Measurements from ENCODE around the gene CSH2.

DNA sequence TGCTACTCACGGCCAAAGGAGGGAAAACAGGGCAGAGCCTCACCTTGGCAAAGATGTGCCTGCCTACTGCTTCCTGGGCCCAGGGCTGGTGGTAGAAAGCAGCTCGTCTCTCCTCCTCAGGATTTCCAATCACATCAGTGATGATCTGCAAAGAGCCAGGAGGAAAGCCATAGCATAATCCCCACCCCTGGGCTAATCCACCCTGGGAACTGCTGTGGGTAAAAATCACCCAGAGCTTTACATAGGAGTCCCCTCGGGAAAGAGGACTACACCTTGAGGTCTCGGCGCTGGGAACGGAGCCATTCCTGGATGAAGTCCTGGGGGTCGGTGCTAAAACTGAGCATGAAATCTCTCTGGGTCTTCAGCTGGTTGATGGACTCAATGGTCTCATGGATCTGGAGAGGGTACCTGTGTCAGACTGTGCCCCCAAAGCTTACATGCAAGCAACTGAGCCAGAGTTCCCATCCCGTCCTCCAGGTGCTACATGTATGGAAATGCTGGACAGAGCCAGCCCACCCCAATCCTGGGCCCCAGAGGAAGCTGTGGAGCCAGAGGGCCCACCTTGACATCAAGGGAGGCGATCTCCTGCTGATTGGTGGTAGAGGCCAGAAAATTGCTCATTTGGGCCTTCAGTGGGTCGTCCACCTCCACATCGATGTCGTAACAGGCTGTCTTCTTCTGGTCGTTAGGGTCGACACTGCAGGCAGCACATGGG is 40.3 kb downstream of the CSH2 start:
- TF ChIP-seq, protein P1, sequence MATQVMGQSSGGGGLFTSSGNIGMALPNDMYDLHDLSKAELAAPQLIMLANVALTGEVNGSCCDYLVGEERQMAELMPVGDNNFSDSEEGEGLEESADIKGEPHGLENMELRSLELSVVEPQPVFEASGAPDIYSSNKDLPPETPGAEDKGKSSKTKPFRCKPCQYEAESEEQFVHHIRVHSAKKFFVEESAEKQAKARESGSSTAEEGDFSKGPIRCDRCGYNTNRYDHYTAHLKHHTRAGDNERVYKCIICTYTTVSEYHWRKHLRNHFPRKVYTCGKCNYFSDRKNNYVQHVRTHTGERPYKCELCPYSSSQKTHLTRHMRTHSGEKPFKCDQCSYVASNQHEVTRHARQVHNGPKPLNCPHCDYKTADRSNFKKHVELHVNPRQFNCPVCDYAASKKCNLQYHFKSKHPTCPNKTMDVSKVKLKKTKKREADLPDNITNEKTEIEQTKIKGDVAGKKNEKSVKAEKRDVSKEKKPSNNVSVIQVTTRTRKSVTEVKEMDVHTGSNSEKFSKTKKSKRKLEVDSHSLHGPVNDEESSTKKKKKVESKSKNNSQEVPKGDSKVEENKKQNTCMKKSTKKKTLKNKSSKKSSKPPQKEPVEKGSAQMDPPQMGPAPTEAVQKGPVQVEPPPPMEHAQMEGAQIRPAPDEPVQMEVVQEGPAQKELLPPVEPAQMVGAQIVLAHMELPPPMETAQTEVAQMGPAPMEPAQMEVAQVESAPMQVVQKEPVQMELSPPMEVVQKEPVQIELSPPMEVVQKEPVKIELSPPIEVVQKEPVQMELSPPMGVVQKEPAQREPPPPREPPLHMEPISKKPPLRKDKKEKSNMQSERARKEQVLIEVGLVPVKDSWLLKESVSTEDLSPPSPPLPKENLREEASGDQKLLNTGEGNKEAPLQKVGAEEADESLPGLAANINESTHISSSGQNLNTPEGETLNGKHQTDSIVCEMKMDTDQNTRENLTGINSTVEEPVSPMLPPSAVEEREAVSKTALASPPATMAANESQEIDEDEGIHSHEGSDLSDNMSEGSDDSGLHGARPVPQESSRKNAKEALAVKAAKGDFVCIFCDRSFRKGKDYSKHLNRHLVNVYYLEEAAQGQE (IDR thresholded peaks at IDR 0.05; ENCODE audit: low read depth), result no peak
- no peak for TF ChIP-seq YY1 (IDR thresholded peaks at IDR 0.05; ENCODE audit: low read depth)
